HG03571 (cell line): ENCODE measurements around the gene MT1H.
A peak's percentile ranks its signal among the peaks of the same experiment; 100 is the strongest.
"Not testable (repeated sequence)": the region's sequence is repeated elsewhere in the genome, so short reads cannot be mapped to it uniquely, and the experiment has no call there.

ENCODE experiments used
- ATAC-seq: cut with Tn5 transposase; IDR thresholded peaks from one replicate; pipeline ENCODE4 v1.9.1; 2021; ENCODE audit not compliant: unreplicated experiment

Gene MT1H

GRCh38 chr16:56669005-56669839, at the start of gene MT1H:
Gene MT1H, plus strand, starts transcription at chr16:56669814. Its CDS starts 71 bp downstream, at chr16:56669885.
- no peak for ATAC-seq

DNA sequence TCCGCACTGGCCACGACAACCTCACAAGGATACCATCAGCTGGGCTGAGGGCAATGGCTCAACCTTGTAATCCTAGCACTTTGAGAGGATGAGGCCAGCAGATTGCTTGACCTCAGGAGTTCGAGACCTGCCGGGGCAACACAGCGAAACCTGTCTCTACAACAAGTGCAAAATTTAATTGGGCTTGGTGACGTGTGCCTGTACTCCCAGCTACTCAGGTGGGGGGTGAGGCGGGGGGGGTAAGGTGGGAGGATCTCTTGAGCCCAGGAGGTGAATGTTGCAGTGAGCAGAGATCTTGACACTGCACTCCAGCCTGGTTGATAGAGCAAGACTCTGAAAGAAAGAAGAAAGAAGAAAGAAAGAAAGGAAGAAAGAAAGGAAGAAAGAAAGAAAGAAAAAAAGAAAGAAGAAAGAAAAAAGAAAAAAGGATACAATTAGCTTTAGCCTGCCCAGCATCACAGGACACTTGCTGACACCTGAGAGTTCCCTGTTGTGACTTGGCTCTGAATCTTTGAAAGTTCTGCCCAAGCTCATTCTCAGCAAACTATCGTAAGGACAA, 49.2 kb upstream of the MT1H start:
- ATAC-seq, result no peak

- not testable (repeated sequence) for ATAC-seq
These were observed 47.8 kb upstream of the MT1H start for GRCh38 chr16:56621665-56622445.

GRCh38 chr16:56623184-56623583, 46.4 kb upstream of the MT1H start:
- ATAC-seq, result not testable (repeated sequence)

DNA sequence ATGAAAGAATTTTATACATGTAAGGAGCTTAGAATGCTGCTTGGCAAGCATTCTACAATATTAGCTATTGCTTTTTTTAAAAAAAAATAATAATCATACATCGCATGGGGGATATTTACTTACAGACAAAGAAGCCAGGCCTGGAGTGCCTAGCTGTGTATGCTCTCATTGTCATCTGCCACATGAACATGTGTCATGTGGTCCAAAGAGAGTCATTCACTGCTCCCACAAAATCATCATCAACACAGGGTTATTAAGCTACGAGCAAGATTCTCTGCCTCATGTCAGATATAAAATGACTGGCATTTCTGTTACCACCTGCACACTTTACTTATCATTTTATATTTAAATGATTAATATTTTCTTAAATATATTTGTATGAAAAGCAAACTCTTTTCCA, 46.0 kb upstream of the MT1H start:
- no peak for ATAC-seq

- no peak for ATAC-seq
These were observed 44.3 kb upstream of the MT1H start, which contains the start of gene MT1E for GRCh38 chr16:56625140-56625942. Gene MT1E, plus strand, starts transcription at chr16:56625781. Its CDS starts 71 bp downstream, at chr16:56625852.

DNA sequence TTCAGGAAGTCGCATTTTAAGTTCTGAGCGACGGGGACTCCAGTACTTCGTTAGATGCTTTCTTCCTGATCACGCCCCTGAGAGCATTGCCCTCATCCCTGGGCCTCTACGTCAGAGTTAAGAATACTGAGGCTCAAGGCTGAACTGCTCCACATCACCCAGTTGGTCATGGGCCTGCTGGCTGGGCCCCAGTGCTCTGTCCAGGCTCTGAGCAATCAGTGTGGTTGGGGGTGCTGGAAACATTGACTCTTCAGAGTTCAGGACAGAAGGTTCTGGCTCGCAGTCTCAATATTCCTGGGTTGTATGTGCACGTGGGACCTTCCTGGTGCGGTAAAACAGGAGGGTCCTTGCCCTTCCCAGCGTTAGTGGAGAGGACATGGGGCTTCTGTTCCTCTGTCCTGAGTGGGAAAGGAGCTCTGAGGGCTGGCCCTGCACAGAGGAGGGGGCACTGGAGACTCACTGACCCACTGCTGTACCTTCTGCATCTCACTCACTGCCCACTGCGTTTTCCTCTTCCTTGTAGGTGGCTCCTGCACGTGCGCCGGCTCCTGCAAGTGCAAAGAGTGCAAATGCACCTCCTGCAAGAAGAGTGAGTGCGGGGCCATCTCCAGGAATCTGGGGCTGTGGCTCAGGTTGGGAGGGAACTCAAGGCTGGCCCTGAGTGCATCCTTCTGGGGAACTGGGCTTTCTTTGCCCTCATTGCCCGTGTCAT, 43.5 kb upstream of the MT1H start:
- ATAC-seq, result no peak

DNA sequence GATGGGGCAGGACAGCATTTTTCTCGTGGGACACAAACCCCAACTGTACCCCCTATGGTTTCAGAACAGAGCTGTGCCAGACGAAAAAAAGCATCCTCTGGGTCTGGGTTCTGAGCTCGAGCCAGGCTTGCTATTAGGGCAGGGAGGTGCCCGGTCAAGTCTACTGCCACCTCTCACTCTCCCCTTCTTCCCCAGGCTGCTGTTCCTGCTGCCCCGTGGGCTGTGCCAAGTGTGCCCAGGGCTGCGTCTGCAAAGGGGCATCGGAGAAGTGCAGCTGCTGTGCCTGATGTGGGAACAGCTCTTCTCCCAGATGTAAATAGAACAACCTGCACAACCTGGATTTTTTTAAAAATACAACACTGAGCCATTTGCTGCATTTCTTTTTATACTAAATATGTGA, 42.9 kb upstream of the MT1H start:
- ATAC-seq, result no peak

DNA sequence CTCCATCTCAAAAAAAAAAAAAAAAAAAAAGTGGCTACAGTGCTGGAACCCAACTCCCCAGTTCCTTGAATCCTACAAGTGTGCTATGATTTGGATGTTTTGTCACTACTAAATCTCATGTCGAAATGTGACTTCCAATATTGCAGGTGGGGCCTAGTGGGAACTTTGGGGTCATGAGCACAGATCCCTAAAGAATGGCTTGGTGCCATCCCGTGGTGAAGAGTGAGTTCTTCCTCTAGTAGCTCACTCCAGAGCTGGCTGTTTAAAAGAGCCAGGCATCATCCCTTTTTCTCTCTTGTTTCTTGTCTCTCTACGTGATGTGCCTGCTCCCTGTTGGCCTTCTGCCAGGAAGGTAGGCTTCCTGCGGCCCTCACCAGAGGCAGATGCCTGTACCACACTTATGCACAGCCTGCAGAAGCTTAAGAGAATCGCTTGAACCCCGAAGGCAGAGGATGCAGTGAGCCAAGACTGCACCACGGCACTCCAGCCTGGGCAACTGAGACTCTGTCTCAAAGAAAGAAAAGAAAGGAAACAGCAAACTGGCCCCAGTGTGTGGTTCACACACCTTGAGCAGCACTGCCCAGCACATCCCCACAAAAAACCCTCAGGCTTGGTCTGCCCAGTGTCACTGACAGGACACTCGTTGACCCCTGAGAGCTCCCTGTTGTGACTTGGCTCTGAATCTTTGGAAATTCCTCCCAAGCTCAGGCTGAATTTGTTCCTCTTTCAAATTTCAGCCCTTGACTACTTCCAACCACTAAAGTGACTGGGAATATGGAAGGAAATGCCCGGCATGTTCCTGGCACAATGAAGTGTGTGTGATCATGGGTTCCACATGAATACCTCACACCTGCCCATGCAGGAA, 40.9 kb upstream of the MT1H start:
- ATAC-seq, result no peak

GRCh38 chr16:56629531-56629930, 40.1 kb upstream of the MT1H start:
- ATAC-seq, result no peak

GRCh38 chr16:56630134-56630533, 39.5 kb upstream of the MT1H start:
- peak; percentile 83 for ATAC-seq

- no peak for ATAC-seq
These were observed 38.4 kb upstream of the MT1H start for GRCh38 chr16:56631197-56631596.

GRCh38 chr16:56631832-56632155, 37.8 kb upstream of the MT1H start:
- no peak for ATAC-seq

GRCh38 chr16:56632156-56632847, 37.3 kb upstream of the MT1H start, which contains the start of gene MT1M:
Gene MT1M, plus strand, starts transcription at chr16:56632659. Its CDS starts 73 bp downstream, at chr16:56632732.
- no peak for ATAC-seq

GRCh38 chr16:56632848-56633365, 36.7 kb upstream of the MT1H start:
- ATAC-seq, result no peak

- ATAC-seq, result no peak
These were observed 36.1 kb upstream of the MT1H start for GRCh38 chr16:56633535-56633934.

- no peak for ATAC-seq
These were observed 34.7 kb upstream of the MT1H start for GRCh38 chr16:56634715-56635440.

DNA sequence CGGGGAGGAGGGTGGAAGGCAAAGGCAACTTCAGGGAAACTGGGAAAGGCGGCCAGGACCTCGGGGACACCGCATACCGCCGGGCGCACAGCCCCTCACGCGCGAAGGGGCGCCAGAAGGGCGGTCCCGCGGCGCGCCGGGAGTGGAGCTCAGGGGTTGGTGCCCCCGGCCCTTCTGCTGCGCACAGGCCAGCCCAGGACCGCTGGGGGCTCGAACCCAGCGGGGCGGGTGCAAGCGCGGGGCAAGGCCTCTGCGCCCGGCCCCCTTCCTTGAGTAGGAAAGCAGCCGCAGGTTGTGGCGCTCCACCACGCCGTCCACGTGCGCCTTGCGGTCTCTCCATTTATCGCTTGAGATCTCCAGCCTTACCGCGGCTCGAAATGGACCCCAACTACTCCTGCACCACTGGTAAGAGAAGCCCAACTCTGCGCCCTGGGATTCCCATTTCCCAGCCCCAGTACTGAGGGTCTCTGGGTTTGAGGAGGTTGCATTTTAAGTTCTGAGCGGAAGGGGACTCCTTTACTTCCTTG, 34.1 kb upstream of the MT1H start:
- ATAC-seq, result no peak
